ENCODE measurements around the gene LELP1. TPM values are rescaled to one million over a fixed set of nuclear protein-coding genes. Genes with fewer than 3 reads are reported as not detected.

Gene LELP1
- total and polyA plus RNA-seq, 2 of the 8 experiments (the other 6 are each of a cell fraction or from before 2014, with no cell fraction given), result not detected

GRCh38 chr1:153246825-153247224, 43.6 kb downstream of the LELP1 start:
- no peak overlapping the region for H2BK15ac ChIP-seq (ENCODE audit: low read length)
- CTCF ChIA-PET (ENCODE audit: partially characterized antibody), result interaction anchor here (2.7 to 3.1 kb wide), 2 partner anchors 18 to 42 kb away, joined by 6 to 10 read pairs; no protein-coding TSS in a partner anchor
- 74% methylated on average over 2 of the region's 2 CpGs; no CpG with 5 or more reads in 1 of the 2 experiments for WGBS, 2 experiments (ENCODE audit: extremely low coverage in 1 of 2, insufficient coverage in 1 of 2, insufficient read length in 1 of 2, insufficient replicate concordance in 2 of 2, low coverage in 1 of 2, low lambda C conversion rate in 2 of 2, missing lambda C conversion rate in 1 of 2)
- TF ChIP-seq SRF (IDR thresholded peaks at IDR 0.05; ENCODE audit: low read depth, low read length) (no peak), SP1 (IDR thresholded peaks at IDR 0.05; ENCODE audit: low read depth, low read length) (no peak), TEAD4 (IDR thresholded peaks at IDR 0.05; ENCODE audit: low read depth, low read length) (no peak), CBX5 (IDR thresholded peaks at IDR 0.05; ENCODE audit: low read depth, low read length) (no peak), BACH1 (IDR thresholded peaks at IDR 0.05; ENCODE audit: low read length) (no peak), RFX5 (IDR thresholded peaks at IDR 0.05; ENCODE audit: borderline replicate concordance, low read depth, low read length) (no peak), NANOG (IDR thresholded peaks at IDR 0.05; ENCODE audit: insufficient read depth, low read depth, low read length, poor library complexity, severe bottlenecking) (no peak), HDAC6 (IDR thresholded peaks at IDR 0.05; ENCODE audit: low read depth, low read length) (no peak), BRCA1 (IDR thresholded peaks at IDR 0.05; ENCODE audit: low read depth, low read length) (no peak), SIN3A (conservative IDR thresholded peaks at IDR 0.05 in 1 of 2, IDR thresholded peaks at IDR 0.05 in 1 of 2; ENCODE audit: low read depth in 1 of 2, low read length in 2 of 2) (no peak), ATF3 (IDR thresholded peaks at IDR 0.05; ENCODE audit: insufficient read depth, low read depth, low read length) (no peak), KDM1A (IDR thresholded peaks at IDR 0.05; ENCODE audit: borderline replicate concordance, low read length) (no peak), NRF1 (IDR thresholded peaks at IDR 0.05; ENCODE audit: low read depth, low read length) (no peak)

More at GRCh38 chr1:153246825-153247224, 43.6 kb downstream of the LELP1 start:
- no peak overlapping the region for H3K23ac ChIP-seq (ENCODE audit: insufficient read length)
- no peak overlapping the region for H2BK20ac ChIP-seq (ENCODE audit: low read length)
- no peak for FAIRE-seq
- DNase-seq (ENCODE audit: low read depth in 1 of 2, low spot score in 2 of 2), result no peak
- H3K9me3 ChIP-seq (ENCODE audit: insufficient read depth in 2 of 2, low read depth in 1 of 2, low read length in 1 of 2), result peaks cover 2 to 9% of the 10 kb centered on the region in 2 experiments; a peak in 2 of 4 replicates
- no peak overlapping the region for H2BK5ac ChIP-seq (ENCODE audit: low read depth, low read length)
- H3K23me2 ChIP-seq (ENCODE audit: low read depth, low read length), result peaks cover 10% of the 10 kb centered on the region; the same call in 1 of the 2 replicates
- H2BK12ac ChIP-seq (ENCODE audit: low read depth, low read length), result no peak overlapping the region
- no peak overlapping the region for H3K4ac ChIP-seq (replicated peaks; ENCODE audit: insufficient read length, low read depth, low read length)
- H3K14ac ChIP-seq (ENCODE audit: insufficient read length), result no peak overlapping the region
- no peaks in the 10 kb centered on the region for H3K79me1 ChIP-seq (ENCODE audit: low read depth, low read length)
- H3K18ac ChIP-seq (ENCODE audit: extremely low read depth, low read length), result no peak overlapping the region
- H4K5ac ChIP-seq (ENCODE audit: insufficient read length, low read depth, low read length), result no peak overlapping the region
- no peaks in the 10 kb centered on the region for H3K4me1 ChIP-seq (replicated peaks in 1 of 4; ENCODE audit: control insufficient read depth in 3 of 4, insufficient read depth in 4 of 4, low read length in 3 of 4)
- H3K79me2 ChIP-seq (ENCODE audit: control insufficient read depth in 1 of 2, insufficient read depth in 2 of 2, low read length in 2 of 2), result no peaks in the 10 kb centered on the region
- no peak overlapping the region for H4K91ac ChIP-seq (replicated peaks; ENCODE audit: insufficient read length, low read length)
- no peak overlapping the region for H3K4me2 ChIP-seq (ENCODE audit: insufficient read depth in 1 of 2, low read depth in 2 of 2, low read length in 2 of 2)
- H4K20me1 ChIP-seq (replicated peaks in 1 of 2; ENCODE audit: control insufficient read depth in 1 of 2, insufficient read depth in 2 of 2, low read length in 2 of 2), result no peaks in the 10 kb centered on the region
- H3K27ac ChIP-seq (ENCODE audit: low read depth, low read length), result no peak overlapping the region
- no peak overlapping the region for H2AFZ ChIP-seq (ENCODE audit: low read length)
- H2BK120ac ChIP-seq (replicated peaks; ENCODE audit: low read depth, low read length), result no peak overlapping the region
- no peak overlapping the region for H3K4me3 ChIP-seq (ENCODE audit: extremely low read depth in 1 of 4, insufficient read depth in 2 of 4, low read depth in 3 of 4, low read length in 4 of 4)
- H3K9ac ChIP-seq (replicated peaks in 1 of 4; ENCODE audit: extremely low read depth in 1 of 4, low read depth in 3 of 4, low read length in 3 of 4), result no peak overlapping the region
- no peak overlapping the region for H4K8ac ChIP-seq (ENCODE audit: extremely low read depth, insufficient read depth, low read length)
- H2AK5ac ChIP-seq (ENCODE audit: low read depth, low read length), result no peak overlapping the region
- POLR2A ChIA-PET (ENCODE audit: partially characterized antibody), result no interaction called here
- no peak overlapping the region for H3K56ac ChIP-seq (replicated peaks; ENCODE audit: insufficient read length, low read depth, low read length)
- H3K27me3 ChIP-seq (replicated peaks in 1 of 4; ENCODE audit: control insufficient read depth in 3 of 4, extremely low read depth in 1 of 4, insufficient read depth in 3 of 4, low read length in 3 of 4), result no peaks in the 10 kb centered on the region
- H3K36me3 ChIP-seq (ENCODE audit: control insufficient read depth in 2 of 4, insufficient read depth in 4 of 4, low read length in 3 of 4), result no peaks in the 10 kb centered on the region

Data from H1 (cell line).